H1 (cell line): ENCODE results near the gene DOK3. TPM values are rescaled to one million over a fixed set of nuclear protein-coding genes. Genes with fewer than 3 reads are reported as not detected.
A peak's percentile ranks its signal among the peaks of the same experiment; 100 is the strongest.

Experiments
- ASH2L ChIP-seq: fragments of 200-600, 300-600 bp; sonication (generic); IDR thresholded peaks from one replicate; pipeline ENCODE4 v1.7.1; 2017; ENCODE audit warnings: low read length
- ATF2 ChIP-seq: IDR thresholded peaks from 2 replicates; pipeline ENCODE4 v1.6.1; 2012; ENCODE audit warnings: low read length, inconsistent platforms
- BACH1 ChIP-seq: IDR thresholded peaks from 2 replicates; pipeline ENCODE4 v1.6.1; 2012; ENCODE audit warnings: low read length, improper control_type of control experiment
- CBX5 ChIP-seq: fragments of 300-800, 300-1000 bp; sonication (generic); IDR thresholded peaks from 2 replicates; pipeline ENCODE4 v1.7.1; 2016; ENCODE audit warnings: antibody characterized with exemption, low read length, low read depth
- CHD2 ChIP-seq: IDR thresholded peaks from 2 replicates; pipeline ENCODE4 v1.6.1; 2012; ENCODE audit warnings: low read length, improper control_type of control experiment
- EP300 ChIP-seq, 2 experiments: IDR thresholded peaks; 1 replicate in 1 of 2; 2 replicates in 1 of 2; pipeline ENCODE4 v1.6.1; 2011 to 2012; ENCODE audit warnings: low read depth in 2 of 2, low read length in 2 of 2, mild to moderate bottlenecking in 2 of 2, borderline replicate concordance in 1 of 2, inconsistent platforms in 1 of 2, moderate library complexity in 1 of 2
- FOSL1 ChIP-seq: IDR thresholded peaks from 2 replicates; pipeline ENCODE4 v1.6.1; 2011; ENCODE audit warnings: mild to moderate bottlenecking, low read depth, low read length, moderate library complexity; ENCODE audit not compliant: insufficient read depth
- GABPA ChIP-seq: IDR thresholded peaks from 2 replicates; pipeline ENCODE4 v1.6.1; 2011; ENCODE audit warnings: mild to moderate bottlenecking, low read length, moderate library complexity, borderline replicate concordance; ENCODE audit not compliant: insufficient read depth
- HDAC2 ChIP-seq, 2 experiments: fragments of 300-600 bp in 1 of 2; sonication (generic) in 1 of 2; IDR thresholded peaks; 2 replicates each; pipeline ENCODE4 v1.6.1; 2011 to 2012; ENCODE audit warnings: low read depth in 2 of 2, low read length in 2 of 2, mild to moderate bottlenecking in 2 of 2, moderate library complexity in 2 of 2, borderline replicate concordance in 1 of 2, inconsistent platforms in 1 of 2
- JUND ChIP-seq: IDR thresholded peaks from 2 replicates; pipeline ENCODE4 v1.6.1; 2011; ENCODE audit warnings: mild to moderate bottlenecking, improper control_type of control experiment, low read length
- KDM4A ChIP-seq: IDR thresholded peaks from one replicate; pipeline ENCODE4 v1.7.1; 2012; ENCODE audit warnings: low read depth, mild to moderate bottlenecking, moderate library complexity, low read length, inconsistent platforms; ENCODE audit not compliant: severe bottlenecking
- NRF1 ChIP-seq: IDR thresholded peaks from 2 replicates; pipeline ENCODE4 v1.6.1; 2011; ENCODE audit warnings: mild to moderate bottlenecking, low read depth, low read length, improper control_type of control experiment
- RAD21 ChIP-seq, 2 experiments: IDR thresholded peaks in 1 of 2; conservative IDR thresholded peaks in 1 of 2; 2 replicates each; pipeline ENCODE4 v1.6.1; 2011; ENCODE audit warnings: low read depth in 2 of 2, low read length in 2 of 2, improper control_type of control experiment in 1 of 2, inconsistent platforms in 1 of 2, mild to moderate bottlenecking in 1 of 2, moderate library complexity in 1 of 2
- RBBP5 ChIP-seq: IDR thresholded peaks from 2 replicates; pipeline ENCODE4 v1.7.1; 2012; ENCODE audit warnings: low read depth, mild to moderate bottlenecking, inconsistent platforms, low read length, moderate library complexity, borderline replicate concordance
- RNF2 ChIP-seq: fragments of 200-900, 300-1000 bp; sonication (generic); IDR thresholded peaks from 2 replicates; pipeline ENCODE4 v1.7.1; 2016; ENCODE audit warnings: borderline replicate concordance, low read depth, mild to moderate bottlenecking, antibody characterized with exemption, low read length; ENCODE audit not compliant: poor library complexity, severe bottlenecking; ENCODE audit errors: missing control alignments
- SIRT6 ChIP-seq: IDR thresholded peaks from one replicate; pipeline ENCODE4 v1.7.1; 2012; ENCODE audit warnings: low read length, inconsistent platforms
- SIX5 ChIP-seq: IDR thresholded peaks from 2 replicates; pipeline ENCODE4 v1.6.1; 2011; ENCODE audit warnings: mild to moderate bottlenecking, low read depth, low read length
- SP4 ChIP-seq: IDR thresholded peaks from 2 replicates; pipeline ENCODE4 v1.6.1; 2012; ENCODE audit warnings: low read length, inconsistent platforms
- TAF1 ChIP-seq: IDR thresholded peaks from 2 replicates; pipeline ENCODE4 v1.6.1; 2011; ENCODE audit warnings: mild to moderate bottlenecking, low read depth, low read length
- YY1 ChIP-seq: IDR thresholded peaks from 2 replicates; pipeline ENCODE4 v1.6.1; 2011; ENCODE audit warnings: low read depth, mild to moderate bottlenecking, low read length
- ZNF274 ChIP-seq: IDR thresholded peaks from 2 replicates; pipeline ENCODE4 v1.7.0; 2012; ENCODE audit warnings: low read length, borderline replicate concordance; ENCODE audit errors: extremely low read depth
- polyA plus RNA-seq, 7 experiments: library from polyadenylated mRNA; depleted of rRNA in 3 of 7; stranded (reverse) in 5 of 7; unstranded in 2 of 7; fragments of >200 nt in 5 of 7; fragments of 200-250 nt in 2 of 7; gene quantifications; 1 replicate in 5 of 7; 2 replicates in 1 of 7; 4 replicates in 1 of 7; pipeline versions ENCODE4 v1.2.1 to v1.2.3, GENCODE V29; 2011 to 2013; ENCODE audit warnings: missing spikeins in 2 of 7, mixed read lengths in 2 of 7
- total RNA-seq: library from RNA; stranded (reverse); fragmentation: NEBNext Ultra II Directional; extraction: Animal tissue kit (Norgen Biotek cat#: 25700); gene quantifications from 2 replicates; pipeline ENCODE4 v1.2.1, GENCODE V29; 2021
- TF ChIP-seq, protein P1 (sequence below): IDR thresholded peaks from 2 replicates; pipeline ENCODE4 v1.6.1; 2011; ENCODE audit warnings: low read depth, mild to moderate bottlenecking, low read length; ENCODE audit not compliant: insufficient read depth

The DOK3 gene
- total and polyA plus RNA-seq, 2 of the 8 experiments (the other 6 are each of a cell fraction or from before 2014, with no cell fraction given): 4.2 to 6.4 TPM

DNA sequence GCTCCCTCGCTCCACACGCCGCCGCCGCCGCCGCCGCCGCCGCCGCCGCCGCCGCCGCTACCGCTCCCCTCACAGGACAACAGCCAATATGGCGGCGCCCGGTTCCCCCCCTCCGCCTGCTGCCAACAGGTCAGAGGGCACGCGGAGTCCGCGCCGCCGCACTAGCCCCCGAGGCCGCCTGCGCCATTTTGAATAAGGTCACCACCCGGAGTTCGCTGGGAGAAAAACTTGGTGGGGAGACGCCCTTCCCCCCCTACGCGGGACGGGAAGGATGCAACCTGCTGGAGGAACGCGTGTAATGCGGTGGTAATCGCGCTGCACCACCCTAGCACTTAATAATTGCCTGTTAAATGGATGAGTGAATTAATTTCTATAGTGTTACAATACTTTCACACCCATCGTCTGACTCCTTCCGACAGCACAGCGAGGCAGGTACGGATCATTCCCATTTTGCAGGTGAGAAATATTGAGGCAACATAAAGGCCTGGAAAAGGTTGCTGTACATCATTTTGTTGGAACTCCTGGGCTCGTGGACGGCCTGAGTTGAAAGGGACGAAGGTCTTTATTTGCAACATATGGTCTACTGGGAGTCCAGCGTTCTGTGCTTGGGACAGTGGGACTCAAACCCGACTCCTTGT is 45.0 kb upstream of the DOK3 start, which contains the start of gene FAM193B (continued):
- TF ChIP-seq ATF2 (no peak), JUND (no peak), YY1 (peak; percentile 99), FOSL1 (no peak), ZNF274 (no peak), HDAC2 (IDR thresholded peaks at IDR 0.05; ENCODE audit: borderline replicate concordance in 1 of 2, low read depth in 2 of 2, low read length in 2 of 2) (no peak), SIRT6 (no peak), EP300 (IDR thresholded peaks at IDR 0.05; ENCODE audit: borderline replicate concordance in 1 of 2, low read depth in 2 of 2, low read length in 2 of 2) (no peak), RNF2 (no peak), CHD2 (peak; percentile 76), RAD21 (IDR thresholded peaks at IDR 0.05 in 1 of 2, conservative IDR thresholded peaks at IDR 0.05 in 1 of 2; ENCODE audit: low read depth in 2 of 2, low read length in 2 of 2) (no peak), ASH2L (peak; percentile 80), KDM4A (no peak), CBX5 (no peak), BACH1 (no peak; the same call in 1 of the 2 replicates), SIX5 (peak; percentile 50; the same call in 1 of the 2 replicates), NRF1 (peak; percentile 22; the same call in 1 of the 2 replicates), TAF1 (peak; percentile 57; the same call in 1 of the 2 replicates), RBBP5 (no peak), GABPA (no peak), SP4 (no peak)
- TF ChIP-seq, protein P1, sequence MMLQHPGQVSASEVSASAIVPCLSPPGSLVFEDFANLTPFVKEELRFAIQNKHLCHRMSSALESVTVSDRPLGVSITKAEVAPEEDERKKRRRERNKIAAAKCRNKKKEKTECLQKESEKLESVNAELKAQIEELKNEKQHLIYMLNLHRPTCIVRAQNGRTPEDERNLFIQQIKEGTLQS: no peak; the same call in 1 of the 2 replicates
